PFSK-1 (cell line): ENCODE data around the gene PPP4R2.

ENCODE experiments used
- POLR2AphosphoS5 ChIP-seq: IDR thresholded peaks from 2 replicates; pipeline ENCODE4 v1.6.1; 2012; ENCODE audit warnings: low read depth, mild to moderate bottlenecking, control low read depth, low read length, moderate library complexity
- SIN3A ChIP-seq: IDR thresholded peaks from 2 replicates; pipeline ENCODE4 v1.6.1; 2012; ENCODE audit warnings: mild to moderate bottlenecking, low read length, moderate library complexity, borderline replicate concordance; ENCODE audit not compliant: insufficient read depth
- TF ChIP-seq, protein P1 (sequence below), 2 experiments: IDR thresholded peaks; 2 replicates each; pipeline versions ENCODE4 v1.6.1 to v1.8.0; 2011 to 2012; ENCODE audit warnings: low read depth in 2 of 2, low read length in 2 of 2, control low read depth in 1 of 2, inconsistent platforms in 1 of 2, mild to moderate bottlenecking in 1 of 2, moderate library complexity in 1 of 2; ENCODE audit not compliant: insufficient read depth in 1 of 2

DNA sequence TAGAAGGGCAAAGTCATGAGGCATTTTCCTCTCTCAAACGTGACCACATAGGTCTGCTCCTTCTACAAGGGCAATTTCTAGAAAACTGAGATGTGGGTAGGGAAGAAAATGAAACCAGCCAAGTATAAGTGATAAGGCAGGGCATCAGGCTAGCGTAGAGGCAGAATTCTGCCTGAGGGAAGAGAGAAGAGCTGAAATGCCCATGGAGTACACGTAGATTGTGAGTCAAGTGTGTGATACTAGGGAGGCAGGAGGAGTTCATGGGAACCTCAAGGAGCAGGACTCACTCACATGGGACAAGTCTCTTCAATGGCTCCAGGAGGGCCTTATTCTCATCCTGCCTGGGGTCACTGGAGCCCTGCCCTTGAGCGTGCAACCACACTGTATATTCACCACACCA is 34.9 kb upstream of the PPP4R2 start:
- TF ChIP-seq POLR2AphosphoS5 (no peak), SIN3A (no peak)
- TF ChIP-seq, protein P1, sequence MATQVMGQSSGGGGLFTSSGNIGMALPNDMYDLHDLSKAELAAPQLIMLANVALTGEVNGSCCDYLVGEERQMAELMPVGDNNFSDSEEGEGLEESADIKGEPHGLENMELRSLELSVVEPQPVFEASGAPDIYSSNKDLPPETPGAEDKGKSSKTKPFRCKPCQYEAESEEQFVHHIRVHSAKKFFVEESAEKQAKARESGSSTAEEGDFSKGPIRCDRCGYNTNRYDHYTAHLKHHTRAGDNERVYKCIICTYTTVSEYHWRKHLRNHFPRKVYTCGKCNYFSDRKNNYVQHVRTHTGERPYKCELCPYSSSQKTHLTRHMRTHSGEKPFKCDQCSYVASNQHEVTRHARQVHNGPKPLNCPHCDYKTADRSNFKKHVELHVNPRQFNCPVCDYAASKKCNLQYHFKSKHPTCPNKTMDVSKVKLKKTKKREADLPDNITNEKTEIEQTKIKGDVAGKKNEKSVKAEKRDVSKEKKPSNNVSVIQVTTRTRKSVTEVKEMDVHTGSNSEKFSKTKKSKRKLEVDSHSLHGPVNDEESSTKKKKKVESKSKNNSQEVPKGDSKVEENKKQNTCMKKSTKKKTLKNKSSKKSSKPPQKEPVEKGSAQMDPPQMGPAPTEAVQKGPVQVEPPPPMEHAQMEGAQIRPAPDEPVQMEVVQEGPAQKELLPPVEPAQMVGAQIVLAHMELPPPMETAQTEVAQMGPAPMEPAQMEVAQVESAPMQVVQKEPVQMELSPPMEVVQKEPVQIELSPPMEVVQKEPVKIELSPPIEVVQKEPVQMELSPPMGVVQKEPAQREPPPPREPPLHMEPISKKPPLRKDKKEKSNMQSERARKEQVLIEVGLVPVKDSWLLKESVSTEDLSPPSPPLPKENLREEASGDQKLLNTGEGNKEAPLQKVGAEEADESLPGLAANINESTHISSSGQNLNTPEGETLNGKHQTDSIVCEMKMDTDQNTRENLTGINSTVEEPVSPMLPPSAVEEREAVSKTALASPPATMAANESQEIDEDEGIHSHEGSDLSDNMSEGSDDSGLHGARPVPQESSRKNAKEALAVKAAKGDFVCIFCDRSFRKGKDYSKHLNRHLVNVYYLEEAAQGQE (IDR thresholded peaks at IDR 0.05; ENCODE audit: insufficient read depth in 1 of 2, low read depth in 2 of 2, low read length in 2 of 2), result no peak
